ELR (cell line): ENCODE measurements around the gene AFG3L2.
A peak's percentile ranks its signal among the peaks of the same experiment; 100 is the strongest.

Experiments used
- DNase-seq: peaks from one replicate; pipeline ENCODE4 v3.0.0-alpha.2; 2015; ENCODE audit warnings: low read depth

AFG3L2 gene

DNA sequence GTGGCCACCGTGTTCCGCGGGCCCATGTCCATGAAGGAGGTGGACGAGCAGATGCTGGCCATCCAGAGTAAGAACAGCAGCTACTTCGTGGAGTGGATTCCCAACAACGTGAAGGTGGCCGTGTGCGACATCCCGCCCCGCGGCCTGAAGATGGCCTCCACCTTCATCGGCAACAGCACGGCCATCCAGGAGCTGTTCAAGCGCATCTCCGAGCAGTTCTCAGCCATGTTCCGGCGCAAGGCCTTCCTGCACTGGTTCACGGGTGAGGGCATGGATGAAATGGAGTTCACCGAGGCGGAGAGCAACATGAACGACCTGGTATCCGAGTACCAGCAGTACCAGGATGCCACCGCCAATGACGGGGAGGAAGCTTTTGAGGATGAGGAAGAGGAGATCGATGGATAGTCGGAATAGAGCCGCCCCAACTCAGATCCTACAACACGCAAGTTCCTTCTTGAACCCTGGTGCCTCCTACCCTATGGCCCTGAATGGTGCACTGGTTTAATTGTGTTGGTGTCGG lies 51.2 kb downstream of the AFG3L2 start:
- DNase-seq, result no peak

DNA sequence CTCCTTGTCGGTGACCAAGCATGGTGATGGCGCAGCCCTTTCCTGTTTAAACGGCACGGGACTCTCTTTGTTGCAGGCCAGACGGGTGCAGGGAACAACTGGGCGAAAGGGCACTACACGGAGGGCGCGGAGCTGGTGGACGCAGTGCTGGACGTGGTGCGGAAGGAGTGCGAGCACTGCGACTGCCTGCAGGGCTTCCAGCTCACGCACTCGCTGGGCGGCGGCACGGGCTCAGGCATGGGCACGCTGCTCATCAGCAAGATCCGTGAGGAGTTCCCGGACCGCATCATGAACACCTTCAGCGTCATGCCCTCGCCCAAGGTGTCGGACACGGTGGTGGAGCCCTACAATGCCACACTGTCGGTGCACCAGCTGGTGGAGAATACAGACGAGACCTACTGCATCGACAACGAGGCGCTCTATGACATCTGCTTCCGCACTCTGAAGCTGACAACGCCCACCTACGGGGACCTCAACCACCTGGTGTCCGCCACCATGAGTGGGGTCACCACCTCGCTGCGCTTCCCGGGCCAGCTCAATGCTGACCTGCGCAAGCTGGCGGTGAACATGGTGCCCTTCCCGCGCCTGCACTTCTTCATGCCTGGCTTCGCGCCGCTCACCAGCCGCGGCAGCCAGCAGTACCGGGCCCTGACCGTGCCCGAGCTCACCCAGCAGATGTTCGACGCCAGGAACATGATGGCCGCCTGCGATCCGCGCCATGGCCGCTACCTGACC lies 51.9 kb downstream of the AFG3L2 start:
- no peak for DNase-seq

DNA sequence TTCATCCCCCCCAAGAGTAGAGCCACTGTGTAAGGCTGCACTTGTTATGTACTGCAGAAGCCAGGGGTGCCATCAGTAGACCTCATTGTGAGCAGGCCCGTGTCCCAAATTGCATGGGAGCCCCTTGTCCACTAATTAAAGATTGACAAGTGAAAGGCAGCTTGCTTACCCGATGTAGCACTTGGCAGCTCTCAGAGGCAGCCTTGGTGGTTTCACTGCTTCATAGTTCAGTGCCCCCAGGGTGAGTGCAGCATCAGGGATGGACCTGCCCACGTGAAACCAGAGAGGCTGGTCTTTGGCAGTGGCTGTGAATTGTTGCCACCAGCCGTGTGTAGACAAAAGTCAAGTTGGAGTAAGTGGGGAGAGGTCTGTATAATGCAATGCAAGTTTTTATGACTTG lies 55.7 kb downstream of the AFG3L2 start:
- no peak for DNase-seq

DNA sequence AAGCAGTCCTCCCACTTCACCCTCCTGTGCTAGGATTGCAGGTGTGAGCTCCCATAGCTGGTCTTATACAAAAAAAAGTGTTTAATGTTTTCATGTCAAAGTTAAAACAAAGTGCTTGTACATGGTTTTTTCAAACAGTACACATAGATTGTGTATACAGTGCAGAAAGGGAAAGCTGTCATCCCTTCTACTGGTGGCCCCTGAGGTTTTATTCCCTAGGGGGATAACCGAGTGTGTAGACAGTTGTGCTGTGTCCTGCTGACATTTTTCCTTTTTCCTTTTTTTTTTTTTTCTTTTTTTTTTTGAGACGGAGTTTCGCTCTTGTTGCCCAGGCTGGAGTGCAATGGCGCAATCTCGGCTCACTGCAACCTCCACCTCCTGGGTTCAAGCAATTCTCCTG lies 58.2 kb downstream of the AFG3L2 start:
- no peak for DNase-seq

DNA sequence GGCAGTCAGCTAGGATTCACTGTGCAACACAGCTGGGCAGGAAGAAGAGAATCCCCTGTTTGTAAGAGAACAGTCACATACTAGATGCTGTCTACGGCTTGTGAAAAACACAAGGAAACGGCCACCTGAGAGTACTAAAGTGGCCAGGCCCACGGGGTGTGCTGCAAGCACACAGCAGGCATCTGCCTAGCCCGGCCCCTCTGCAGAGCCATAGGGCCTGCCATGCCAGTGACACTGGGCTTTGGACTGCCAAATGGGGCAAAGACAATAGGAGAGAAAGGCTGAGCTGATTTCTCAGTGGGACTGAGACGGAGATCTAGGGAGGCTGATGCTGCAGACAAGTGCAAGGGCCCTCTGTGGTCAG lies 58.7 kb downstream of the AFG3L2 start:
- DNase-seq, result no peak

DNA sequence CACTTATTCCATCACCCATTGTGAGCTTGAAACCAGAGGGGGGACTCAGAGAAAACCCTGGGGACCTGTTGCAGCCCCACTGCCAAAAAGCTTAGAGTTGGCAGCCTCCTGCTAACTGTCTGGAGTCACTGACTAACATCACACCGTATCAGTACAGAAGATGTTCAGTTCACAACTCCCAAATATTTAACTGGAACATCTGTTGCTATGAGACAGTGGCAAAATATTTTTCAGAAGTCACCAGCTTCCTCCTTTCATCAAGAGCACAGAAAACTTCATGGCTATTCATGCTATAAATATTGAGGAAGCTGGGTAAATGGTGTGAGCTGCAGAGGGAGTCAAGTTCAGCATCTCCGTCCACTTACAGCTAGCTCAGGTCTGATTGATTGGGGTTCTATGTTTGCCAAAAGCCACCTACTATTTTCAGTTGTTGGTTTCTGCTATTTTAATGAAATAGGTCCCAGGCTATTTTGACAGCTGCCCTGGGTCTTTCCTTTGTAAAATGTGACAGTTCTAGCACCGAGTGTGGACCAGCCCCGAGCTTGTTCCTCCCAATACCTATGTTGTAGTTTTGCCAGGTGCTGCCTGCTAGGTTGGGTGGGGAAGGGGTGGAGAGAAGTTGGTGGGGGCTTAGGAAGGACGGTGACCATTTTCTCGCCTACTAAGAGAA lies 59.2 kb downstream of the AFG3L2 start:
- peak; percentile 40 for DNase-seq

DNA sequence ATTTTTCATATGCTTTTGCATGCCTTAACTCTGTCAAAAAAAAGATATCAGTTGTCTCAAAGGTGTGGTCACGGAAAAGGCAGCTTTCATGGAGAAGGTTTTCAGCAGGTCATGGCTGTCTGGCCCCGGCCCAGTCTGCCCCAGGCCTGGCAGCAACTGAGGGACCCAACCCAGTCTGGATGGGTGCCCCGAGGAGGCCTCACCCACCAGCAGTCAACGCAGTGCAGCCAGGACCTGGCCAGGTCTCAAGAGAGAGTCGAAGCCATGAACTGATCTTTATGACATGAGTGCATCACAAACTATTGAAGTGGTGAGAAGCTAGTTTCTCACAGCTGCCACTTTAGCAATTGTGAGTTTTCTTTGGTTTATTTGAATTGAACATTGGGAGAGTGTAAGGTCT lies 61.1 kb downstream of the AFG3L2 start:
- DNase-seq, result no peak

DNA sequence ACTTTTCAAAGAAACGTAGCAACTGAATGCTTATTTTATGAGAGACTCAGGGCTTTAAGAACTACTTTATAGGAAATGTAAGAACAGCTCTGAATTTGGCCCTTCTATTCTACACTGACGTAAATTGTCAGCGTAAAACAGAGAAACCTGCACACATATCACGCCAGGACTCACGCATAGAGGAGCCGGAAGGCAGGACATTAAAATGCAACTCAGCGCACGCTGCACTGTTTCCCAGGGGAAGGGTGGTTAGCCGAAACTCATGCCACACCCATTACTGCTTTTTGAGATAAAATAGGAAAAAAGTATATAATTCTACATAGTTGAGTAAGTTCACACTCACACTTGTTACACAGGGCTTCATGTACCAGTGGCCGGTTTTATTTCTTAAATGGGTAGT lies 61.5 kb downstream of the AFG3L2 start:
- no peak for DNase-seq

DNA sequence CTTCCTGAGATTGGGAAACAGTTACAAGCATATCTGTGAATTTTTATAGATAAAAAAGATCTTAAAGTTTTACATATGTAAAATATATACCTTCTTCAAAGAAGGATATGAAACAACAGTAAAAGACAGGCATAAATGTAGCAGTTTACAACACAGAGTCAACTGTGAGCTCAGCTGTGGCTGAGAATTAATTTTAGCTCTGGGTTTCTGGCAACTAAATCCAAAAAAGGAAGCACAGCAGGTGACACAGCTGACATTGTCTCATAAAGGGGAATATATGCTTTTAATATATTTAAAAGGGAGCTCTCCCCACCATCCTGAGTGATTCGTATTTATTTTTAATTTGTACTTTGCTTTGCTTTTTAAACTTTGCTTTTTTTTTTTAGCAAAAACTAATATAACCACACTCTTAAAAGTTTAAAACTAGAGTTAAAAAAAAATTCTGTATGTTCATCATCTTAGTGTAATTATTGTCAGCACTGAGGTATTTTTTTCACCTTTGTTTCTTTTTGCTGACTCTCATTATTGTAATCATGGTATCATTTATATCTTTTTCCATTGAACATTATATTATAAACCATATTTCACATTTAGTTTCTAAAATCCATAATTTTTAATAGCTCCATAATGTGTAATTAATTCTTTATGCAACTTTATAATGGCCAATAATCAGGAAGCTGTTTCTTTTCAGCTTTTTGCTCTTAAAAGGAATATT lies 62.3 kb downstream of the AFG3L2 start:
- DNase-seq, result no peak

DNA sequence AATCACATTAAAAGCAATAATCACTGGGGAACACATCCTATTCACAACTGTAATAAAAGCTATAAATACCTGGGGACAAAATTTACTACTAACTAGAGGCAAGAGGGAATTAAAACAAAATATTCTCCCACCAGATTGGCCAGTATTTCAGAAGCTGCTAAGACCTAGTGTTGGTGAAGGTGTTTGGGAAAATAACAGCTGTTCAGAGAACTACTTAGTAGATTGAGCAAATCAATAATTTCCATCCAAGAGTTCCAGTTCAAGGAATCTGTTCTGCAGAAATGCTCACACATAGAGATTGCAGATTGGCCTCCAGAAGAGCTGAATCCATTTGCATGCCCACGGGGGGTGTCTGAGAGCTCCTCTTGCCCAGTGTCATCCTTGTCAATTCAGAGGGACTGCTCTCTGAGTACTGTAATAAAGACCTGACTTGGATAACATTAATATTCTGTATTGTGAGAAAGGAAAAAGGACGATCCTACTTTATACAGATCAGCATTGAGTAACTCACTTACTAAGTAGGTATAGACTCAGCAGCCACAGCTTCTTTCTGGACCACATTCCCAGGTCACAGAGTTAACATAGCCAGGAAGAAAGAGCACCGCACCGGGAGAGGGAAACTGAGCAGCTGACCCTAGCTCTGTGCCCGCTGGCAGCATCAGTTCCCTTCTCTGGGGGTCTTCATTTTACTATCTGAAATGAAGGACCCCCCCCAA lies 63.3 kb downstream of the AFG3L2 start:
- no peak for DNase-seq

DNA sequence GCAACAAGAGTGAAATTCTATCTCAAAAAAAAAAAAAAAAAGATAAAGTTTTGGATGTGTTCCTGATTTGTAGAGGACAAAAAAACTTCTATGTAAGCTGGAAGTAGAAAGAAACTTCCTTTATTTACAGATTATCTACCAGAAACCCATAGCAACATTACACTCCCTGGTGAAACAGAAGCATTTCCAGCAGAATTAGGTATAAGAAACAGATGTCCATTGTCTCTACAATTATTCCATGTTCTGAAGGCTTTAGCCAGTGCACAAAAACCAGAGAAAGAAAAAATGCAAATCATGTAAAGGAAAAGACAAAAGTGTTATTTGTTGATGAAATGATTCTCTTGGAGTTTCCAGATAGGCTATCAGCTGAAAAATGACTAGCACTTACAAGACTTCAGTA lies 64.1 kb downstream of the AFG3L2 start:
- no peak for DNase-seq

DNA sequence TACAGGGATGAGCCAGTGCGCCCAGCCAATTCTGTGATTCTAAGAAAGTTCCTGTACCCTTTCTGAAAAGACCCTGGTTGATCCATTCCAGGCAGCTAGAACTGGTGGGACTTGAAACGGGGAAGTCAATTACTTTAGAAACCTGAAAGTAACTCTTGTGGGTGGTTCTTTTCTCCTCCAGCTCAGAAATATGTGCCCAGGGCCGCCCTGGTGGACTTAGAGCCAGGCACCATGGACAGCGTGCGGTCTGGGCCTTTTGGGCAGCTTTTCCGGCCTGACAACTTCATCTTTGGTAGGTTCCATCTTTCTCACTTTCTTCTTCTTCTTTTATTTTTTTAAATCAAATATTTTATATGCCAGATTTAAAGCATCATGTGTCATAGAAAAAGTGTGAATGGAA lies 66.3 kb downstream of the AFG3L2 start:
- DNase-seq, result peak; percentile 54

DNA sequence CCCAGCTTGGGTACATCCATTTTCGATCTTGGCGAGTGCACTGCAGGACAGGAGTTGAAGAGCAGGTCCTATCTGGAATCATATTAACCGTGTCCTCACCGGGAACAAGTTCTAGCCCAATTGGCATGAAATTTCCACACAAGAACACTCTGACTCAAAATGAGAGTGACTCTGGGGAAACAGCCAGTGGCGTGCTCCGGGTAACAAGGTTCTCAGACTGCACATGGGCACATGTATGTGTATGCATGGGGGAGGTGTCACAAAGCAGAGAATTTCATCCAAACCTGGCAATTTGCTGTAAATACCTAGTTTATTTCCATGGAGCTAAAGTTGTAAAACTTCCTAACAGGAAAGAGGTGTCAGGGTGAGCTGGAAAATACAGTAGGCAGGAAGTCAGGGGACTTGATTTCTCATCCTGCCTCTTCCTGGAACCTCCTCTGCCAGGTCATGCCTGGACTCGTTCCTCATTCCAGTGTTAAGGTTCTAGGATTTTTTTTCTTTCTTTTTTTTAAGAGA lies 67.3 kb downstream of the AFG3L2 start:
- peak; percentile 57 for DNase-seq

DNA sequence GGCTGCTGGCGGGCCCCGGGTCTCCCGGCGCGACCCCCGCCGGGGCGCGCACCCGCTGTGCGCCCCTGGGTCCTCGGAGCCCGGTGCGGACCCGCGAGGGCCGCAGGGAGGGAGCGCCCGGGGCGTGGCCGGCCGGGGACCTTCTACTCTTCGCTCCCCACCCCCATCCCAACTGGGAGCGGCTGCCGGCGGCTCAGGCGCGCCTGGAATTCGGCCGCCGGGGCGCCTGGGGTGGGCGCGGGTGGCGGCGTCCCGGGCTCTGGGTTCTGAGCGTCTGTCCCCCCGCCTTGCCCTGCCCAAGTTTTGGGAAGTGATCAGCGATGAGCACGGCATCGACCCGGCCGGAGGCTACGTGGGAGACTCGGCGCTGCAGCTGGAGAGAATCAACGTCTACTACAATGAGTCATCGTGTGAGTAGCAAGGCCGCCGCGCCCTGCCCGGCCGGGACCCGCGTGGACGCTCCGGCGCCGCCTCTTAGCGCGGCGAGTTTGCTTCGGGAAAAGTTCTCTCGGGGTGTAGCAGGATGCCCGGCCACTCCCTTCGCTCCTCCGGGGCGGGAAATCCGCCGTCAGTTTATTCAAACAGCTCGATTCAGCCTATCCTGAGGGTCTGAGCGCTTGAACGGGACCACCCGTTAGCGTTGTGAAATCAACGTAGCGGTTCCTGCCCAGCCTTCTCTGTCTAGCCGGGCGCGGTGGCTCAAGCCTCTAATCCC lies 68.5 kb downstream of the AFG3L2 start:
- DNase-seq, result peak; percentile 93

DNA sequence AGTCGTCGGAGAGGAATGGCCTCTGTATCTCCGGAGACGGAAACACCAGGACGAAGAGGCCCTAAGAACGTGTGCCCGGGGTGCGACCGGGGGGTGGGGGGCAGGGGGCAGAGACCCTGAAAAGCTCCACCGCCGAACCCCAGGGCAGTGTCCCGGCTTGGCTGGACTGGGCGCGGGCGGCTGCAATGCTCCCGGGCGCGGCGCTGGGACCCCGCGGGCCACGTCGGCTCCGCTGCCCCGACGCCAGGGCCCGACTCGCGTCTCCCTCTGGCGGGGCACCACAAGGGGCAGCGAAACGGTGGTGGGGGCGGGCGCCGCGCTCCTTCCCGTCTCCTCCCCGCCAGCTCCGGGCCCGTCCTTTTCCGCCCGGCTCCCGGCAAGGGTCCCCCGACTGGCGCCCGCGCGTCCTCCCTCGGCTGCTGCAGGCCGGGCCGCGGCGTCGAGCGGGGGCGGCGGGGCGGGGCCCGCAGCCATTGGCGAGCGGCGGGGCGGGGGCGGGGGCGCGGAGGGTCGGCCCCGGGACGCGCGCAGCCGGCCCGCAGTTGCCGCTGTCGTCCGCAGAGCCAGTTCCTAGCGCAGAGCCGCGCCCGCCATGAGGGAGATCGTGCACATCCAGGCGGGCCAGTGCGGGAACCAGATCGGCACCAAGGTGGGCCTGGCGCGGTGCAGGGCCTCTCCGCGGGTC lies 69.2 kb downstream of the AFG3L2 start, which contains the start of gene TUBB6:
Gene TUBB6 (plus strand): TSS at position 541 of the 685 bp plus-strand sequence. CDS start 52 bp downstream, at position 593.
- DNase-seq, result peak; percentile 91

DNA sequence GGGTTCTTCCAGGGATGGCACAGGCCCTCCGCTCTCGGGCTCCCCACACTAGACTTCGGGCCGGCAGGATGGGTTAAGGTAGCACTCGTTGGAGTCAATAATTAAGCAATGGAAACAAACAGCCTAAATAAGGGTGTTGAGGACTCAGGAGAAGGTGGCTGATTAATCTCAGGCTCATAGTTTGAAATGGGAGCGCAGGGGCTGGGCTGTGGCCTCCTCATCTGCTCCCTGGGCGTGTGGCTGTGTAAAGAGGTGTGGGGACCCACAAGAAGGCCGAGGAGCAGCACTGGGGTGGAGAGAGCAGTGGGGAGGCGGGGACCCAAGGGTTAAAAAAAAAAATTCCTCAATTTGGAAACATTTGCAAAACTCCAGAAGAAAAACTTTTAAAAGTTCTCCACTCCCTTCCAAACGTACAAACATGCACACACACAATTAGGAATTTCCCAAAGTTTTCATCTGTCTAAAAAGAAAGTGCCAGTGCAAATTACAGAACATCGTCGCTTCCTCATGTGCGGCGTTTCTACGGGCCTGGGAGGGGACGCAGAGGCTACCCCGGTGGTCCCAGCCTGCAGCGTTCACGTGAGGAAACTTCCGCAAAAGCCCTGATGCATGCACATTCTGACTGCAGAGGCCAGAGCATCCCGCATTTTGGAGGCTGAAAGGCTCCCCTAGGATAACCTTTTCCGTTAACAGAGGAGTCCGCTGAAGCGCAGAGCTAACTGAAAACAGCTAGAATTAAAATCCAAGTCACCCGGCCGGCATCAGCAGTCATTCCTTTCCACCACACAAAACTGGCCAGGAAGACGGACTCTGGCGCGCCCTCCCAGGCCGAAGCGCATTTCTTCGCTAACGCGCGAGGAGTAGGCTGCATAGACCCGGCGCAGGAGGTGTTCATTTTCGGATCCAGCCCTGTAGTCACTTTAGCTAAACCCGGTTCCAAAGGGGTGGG lies 70.0 kb downstream of the AFG3L2 start:
- DNase-seq, result peak; percentile 80

DNA sequence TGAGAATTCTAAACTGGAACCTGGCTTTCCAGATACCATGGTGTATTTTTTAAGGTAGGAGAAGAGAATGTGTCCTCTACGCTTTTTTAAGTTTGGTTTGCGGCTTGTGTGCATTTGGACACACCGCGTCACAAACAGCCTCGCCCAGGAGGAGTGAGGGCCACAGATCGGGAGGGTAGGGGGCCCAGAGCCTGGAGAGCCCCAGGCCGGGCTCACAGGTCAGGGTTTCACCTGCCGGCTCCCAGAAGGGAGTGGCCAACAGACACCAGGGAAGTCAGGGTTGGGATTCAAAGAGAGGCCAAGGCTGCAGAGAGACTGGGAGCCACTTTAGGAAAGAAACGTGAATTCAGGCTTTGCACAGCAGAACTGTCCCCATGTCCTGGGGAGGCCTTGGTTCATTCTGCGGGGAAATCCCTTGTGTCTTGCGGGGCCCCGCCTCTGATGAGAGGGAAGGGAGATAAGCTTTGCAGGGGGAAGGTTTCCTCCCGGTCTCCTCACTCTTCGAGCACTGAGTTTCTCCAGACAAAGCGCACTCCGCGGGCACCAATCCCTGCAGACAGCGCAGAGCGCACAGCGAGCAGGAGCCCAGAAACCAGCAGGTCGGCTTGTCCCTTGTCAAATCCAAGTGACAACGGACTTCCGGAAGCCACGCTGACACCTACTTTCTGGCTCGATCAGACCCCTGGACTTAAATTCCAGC lies 70.9 kb downstream of the AFG3L2 start:
- no peak for DNase-seq

DNA sequence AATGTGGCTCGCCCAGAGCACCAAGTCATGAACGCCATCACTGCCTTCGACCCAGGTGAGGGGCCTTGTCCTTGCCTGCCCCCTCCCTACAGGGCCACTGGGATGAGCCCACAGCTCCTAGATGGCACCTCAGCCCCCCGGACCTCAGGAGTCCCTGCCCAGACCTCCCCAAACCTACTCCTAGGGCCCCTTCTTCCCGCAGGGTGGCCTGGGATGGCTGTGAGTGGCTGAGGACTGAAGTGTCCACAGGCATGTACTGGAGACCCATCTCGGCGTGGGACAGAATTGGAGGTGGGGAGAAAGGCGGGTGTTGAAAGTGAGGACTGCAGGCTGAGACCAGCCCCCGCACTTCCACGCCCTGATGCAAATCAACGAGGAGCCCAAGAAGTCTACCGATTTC lies 71.8 kb downstream of the AFG3L2 start:
- no peak for DNase-seq
